OCI-LY3 (cell line): Measurements from ENCODE around the gene RPSA.

Source experiments
- EZH2phosphoT487 ChIP-seq: fragments of 200-600 bp; shearing (Covaris generic); IDR thresholded peaks from 2 replicates; pipeline ENCODE4 v1.6.1; 2018; ENCODE audit warnings: antibody characterized with exemption, mixed run types, low read depth
- TF ChIP-seq, protein P1 (sequence below): fragments of 200-600, 300-600 bp; sonication (generic); IDR thresholded peaks from 2 replicates; pipeline ENCODE4 v1.5.1; 2014; ENCODE audit warnings: antibody characterized with exemption, low read length, low read depth

DNA sequence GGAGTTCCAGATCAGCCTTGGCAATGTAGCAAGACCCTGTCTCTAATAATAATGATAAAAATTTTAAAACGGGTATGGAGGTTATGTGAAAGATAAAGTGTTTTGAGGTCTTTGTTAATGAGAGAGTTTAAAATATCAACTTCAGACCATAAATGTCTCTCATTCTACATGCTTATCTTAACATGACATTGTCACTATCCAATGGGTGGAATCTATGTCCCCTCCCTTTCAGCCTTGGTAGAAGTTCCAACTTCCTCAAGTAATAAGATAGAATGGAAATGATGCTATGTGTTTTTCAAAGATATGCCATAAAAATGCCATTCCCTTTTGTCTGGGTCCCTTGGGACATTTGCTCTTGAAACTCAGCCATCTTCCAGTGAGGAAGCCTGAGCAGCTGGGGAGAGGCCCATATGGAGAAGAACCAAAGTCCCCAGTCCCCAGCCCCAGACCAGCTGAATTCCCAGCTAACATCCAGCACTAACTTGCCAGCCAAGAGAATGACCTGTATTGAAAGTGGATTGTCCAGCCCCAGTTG, 17.0 kb downstream of the RPSA start:
- TF ChIP-seq, protein P1, sequence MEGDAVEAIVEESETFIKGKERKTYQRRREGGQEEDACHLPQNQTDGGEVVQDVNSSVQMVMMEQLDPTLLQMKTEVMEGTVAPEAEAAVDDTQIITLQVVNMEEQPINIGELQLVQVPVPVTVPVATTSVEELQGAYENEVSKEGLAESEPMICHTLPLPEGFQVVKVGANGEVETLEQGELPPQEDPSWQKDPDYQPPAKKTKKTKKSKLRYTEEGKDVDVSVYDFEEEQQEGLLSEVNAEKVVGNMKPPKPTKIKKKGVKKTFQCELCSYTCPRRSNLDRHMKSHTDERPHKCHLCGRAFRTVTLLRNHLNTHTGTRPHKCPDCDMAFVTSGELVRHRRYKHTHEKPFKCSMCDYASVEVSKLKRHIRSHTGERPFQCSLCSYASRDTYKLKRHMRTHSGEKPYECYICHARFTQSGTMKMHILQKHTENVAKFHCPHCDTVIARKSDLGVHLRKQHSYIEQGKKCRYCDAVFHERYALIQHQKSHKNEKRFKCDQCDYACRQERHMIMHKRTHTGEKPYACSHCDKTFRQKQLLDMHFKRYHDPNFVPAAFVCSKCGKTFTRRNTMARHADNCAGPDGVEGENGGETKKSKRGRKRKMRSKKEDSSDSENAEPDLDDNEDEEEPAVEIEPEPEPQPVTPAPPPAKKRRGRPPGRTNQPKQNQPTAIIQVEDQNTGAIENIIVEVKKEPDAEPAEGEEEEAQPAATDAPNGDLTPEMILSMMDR = no peak
- no peak for TF ChIP-seq EZH2phosphoT487
